Mammary epithelial cell (primary cell): ENCODE results near the gene CDK12.

Source experiments
- EZH2 ChIP-seq: IDR thresholded peaks from 2 replicates; pipeline ENCODE4 v1.6.1; 2012; ENCODE audit warnings: low read length, inconsistent platforms, borderline replicate concordance
- TF ChIP-seq, protein P1 (sequence below), 2 donors: IDR thresholded peaks in 1 of 2; conservative IDR thresholded peaks in 1 of 2; 2 replicates each; pipeline ENCODE4 v1.5.1; 2011 to 2012; ENCODE audit warnings: inconsistent platforms in 2 of 2, low read length in 2 of 2, mild to moderate bottlenecking in 2 of 2, control low read depth in 1 of 2, low read depth in 1 of 2; ENCODE audit not compliant: insufficient read depth in 1 of 2; ENCODE audit errors: extremely low read depth in 1 of 2

DNA sequence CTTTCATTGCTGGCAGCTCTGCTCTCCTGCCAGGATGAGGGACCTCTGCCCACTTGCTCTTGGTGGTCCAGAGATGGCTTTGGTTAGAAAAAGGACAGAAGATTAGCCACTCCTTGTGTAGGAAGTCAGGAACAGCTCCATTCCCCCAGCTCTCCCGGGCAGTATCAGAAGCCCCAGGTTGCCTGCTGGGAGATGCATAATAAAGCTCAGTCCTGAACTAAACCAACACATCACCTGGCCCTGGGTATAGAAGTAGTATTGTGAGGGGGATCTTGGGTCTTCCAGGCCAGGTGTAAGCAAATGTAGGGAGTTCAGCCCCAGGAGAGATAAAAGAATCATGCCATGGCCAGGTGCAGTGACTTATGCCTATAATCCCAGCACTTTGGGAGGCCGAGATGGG is 94.1 kb downstream of the CDK12 start:
- TF ChIP-seq, protein P1, sequence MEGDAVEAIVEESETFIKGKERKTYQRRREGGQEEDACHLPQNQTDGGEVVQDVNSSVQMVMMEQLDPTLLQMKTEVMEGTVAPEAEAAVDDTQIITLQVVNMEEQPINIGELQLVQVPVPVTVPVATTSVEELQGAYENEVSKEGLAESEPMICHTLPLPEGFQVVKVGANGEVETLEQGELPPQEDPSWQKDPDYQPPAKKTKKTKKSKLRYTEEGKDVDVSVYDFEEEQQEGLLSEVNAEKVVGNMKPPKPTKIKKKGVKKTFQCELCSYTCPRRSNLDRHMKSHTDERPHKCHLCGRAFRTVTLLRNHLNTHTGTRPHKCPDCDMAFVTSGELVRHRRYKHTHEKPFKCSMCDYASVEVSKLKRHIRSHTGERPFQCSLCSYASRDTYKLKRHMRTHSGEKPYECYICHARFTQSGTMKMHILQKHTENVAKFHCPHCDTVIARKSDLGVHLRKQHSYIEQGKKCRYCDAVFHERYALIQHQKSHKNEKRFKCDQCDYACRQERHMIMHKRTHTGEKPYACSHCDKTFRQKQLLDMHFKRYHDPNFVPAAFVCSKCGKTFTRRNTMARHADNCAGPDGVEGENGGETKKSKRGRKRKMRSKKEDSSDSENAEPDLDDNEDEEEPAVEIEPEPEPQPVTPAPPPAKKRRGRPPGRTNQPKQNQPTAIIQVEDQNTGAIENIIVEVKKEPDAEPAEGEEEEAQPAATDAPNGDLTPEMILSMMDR (conservative IDR thresholded peaks at IDR 0.05 in 1 of 2, IDR thresholded peaks at IDR 0.05 in 1 of 2; ENCODE audit: extremely low read depth in 1 of 2, insufficient read depth in 1 of 2, low read depth in 1 of 2, low read length in 2 of 2) = no peak
- TF ChIP-seq EZH2 = no peak
